Hematopoietic multipotent progenitor cell (in vitro differentiated cells): ENCODE data around the gene PARP8. TPM values are rescaled to one million over a fixed set of nuclear protein-coding genes. Genes with fewer than 3 reads are reported as not detected.
A peak's percentile ranks its signal among the peaks of the same experiment; 100 is the strongest.
"Not testable (repeated sequence)": the region's sequence is repeated elsewhere in the genome, so short reads cannot be mapped to it uniquely, and the experiment has no call there.

ENCODE experiments used
- DNase-seq, 3 donors: peaks; one replicate each; pipeline ENCODE4 v3.0.0-alpha.2; 2011 to 2015; ENCODE audit warnings: low read depth in 2 of 3, low spot score in 2 of 3
- total RNA-seq: library from RNA; depleted of rRNA; stranded (reverse); fragments of >200 nt; gene quantifications from one replicate; pipeline ENCODE4 v1.2.3, GENCODE V29; 2012

The PARP8 gene
- total RNA-seq, result 4.3 TPM

DNA sequence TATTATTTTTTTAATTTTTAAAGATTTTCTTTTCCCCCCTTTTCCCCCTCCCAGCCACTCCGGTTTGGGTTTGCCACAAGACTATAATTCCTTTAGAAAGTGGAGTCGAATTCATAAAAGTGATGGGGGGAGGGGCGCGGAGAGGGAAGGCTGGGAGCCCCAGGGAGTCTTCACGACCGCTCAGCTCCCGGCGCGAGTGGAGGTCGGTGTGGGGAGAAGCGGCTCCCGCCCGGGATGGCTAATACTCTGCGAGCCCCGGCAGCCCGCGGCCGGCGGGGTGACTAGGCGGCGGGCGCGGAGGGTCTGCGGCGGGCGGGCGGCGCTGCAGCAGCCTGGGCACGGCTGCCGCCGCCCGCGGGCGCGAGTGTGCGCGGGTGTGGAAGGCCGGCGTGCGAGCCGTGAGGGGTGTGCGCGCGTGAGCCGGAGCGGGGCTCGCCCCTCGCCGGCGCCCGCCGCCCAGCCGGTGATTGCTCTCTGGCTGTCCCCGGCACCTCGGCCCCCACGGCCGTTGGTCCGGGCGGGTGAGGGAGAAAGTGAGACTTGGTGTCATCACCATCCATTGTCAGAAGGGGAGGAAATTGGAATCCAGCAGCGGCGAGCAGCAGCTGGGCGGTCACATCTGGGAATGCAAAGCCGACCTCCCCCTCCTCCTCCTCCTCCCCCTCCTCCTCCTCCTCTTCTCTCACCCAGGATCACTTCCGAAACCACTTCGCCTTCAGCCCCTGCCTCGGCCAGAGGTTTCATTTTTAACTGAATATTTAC, at the start of gene PARP8:
Gene PARP8, plus strand, starts transcription at position 377 of the 762 bp plus-strand sequence. CDS start 459 bp downstream, outside the sequence.
- DNase-seq, result peak in 2 of 3 donors; percentile 22 to 35

- DNase-seq, result no peak
Measured at GRCh38 chr5:50623666-50624065, 42.8 kb upstream of the PARP8 start.

DNA sequence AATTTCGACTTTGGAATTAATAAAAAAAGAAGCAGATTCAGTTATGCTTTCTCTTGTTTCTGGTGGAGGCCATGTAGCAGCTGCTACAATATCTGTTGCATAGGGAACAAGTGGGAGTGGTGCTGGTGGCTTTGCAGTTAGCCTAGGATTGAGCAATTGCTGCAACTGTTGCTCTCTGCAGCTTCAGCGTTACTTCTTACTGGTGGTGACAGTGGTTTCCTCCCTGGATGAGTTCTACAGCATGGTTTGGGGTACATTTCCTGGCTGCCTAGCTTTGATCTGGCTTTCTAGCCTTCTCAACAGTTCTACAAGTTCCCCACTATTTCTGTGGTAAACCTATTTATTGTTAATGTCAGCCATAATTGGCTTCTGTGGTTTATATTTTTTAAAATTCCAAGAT, 31.6 kb upstream of the PARP8 start:
- peak in 2 of 3 donors; percentile 37 to 67 for DNase-seq

GRCh38 chr5:50637576-50637975, 28.9 kb upstream of the PARP8 start:
- DNase-seq, result not testable (repeated sequence)

- DNase-seq, result no peak
Measured at GRCh38 chr5:50646591-50646990, 19.8 kb upstream of the PARP8 start.

DNA sequence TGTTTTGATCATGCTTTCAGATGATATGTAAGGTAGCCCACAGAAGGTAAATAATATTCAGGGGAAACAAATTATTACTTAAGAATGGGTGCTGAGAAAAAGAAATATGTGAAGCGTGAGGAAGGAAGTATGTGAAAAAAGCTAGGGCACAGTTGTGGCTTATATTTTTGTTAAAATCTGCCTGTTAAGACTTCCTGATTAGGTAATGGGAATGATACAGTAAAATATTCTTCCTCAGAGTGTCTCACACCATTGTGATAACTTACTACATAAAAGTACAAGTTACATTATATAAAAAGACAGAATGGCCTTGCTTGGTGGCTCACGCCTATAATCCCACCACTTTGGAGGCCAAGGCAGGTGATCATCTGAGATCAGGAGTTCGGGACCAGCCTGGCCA, 18.7 kb upstream of the PARP8 start:
- DNase-seq, result peak in 1 of 3 donors; percentile 30

DNA sequence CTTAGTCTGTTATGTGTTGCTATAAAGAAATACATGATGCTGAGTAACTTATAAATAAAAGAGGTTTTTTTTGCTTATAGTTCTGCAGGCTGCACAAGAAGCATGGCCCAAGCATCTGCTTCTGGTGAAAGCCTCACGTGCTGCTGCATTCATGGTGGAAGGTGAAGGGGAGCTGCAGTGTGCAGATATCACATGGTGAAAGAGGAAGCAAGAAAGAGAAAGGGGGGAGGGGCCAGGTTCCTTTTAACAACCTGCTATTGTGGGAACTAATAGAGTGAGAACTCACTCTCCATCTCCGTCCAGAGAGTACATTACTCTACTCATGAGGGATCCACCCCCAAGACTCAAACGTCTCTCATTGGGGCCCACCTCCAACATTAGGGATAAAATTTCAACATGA, 12.5 kb upstream of the PARP8 start:
- peak in 2 of 3 donors; percentile 69 to 83 for DNase-seq

- no peak for DNase-seq
Measured at GRCh38 chr5:50655067-50655809, 11.2 kb upstream of the PARP8 start.

- no peak for DNase-seq
Measured at GRCh38 chr5:50655810-50656205, 10.6 kb upstream of the PARP8 start.

DNA sequence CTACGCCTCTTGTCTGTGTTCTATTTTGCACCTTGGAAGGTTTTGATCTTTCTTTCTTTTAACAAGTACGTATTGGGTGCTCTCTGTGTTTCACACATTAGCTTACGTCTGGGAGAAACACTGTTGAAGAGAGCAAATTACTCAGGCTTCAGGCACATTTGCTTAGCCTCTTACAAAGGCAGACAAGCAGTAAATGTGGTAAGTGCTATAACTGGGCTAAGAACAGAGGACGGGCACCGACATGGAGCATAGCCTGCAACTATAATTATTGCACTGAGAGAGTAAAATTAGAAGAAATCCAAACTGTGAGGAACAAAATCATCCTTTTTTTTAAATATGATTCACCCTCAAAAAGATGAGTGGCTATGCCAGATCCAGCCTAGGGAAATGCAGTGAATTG, 9.4 kb upstream of the PARP8 start:
- DNase-seq, result no peak

GRCh38 chr5:50658246-50658645, 8.2 kb upstream of the PARP8 start:
- peak in 1 of 3 donors; percentile 32 for DNase-seq

- DNase-seq, result no peak
Measured at GRCh38 chr5:50663636-50664035, 2.8 kb upstream of the PARP8 start.

DNA sequence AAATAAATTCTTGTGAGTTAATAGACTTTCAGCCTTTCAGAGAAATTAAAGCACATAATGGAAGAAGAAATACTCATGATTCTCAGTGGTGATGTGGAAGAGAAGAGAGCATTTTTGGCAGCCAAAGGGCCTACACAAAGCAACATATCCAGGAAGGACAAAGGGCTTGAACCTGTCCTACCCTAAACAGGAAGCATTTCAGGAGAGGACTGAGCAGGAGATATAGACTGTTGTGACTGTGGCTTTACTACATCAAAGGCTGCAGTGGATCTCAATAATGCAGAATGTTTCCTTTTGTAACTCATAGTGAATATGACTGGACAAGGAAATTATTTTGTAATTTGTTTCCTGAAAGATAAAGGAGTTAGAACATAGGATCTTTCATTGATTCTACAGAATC, 1.3 kb upstream of the PARP8 start:
- no peak for DNase-seq

DNA sequence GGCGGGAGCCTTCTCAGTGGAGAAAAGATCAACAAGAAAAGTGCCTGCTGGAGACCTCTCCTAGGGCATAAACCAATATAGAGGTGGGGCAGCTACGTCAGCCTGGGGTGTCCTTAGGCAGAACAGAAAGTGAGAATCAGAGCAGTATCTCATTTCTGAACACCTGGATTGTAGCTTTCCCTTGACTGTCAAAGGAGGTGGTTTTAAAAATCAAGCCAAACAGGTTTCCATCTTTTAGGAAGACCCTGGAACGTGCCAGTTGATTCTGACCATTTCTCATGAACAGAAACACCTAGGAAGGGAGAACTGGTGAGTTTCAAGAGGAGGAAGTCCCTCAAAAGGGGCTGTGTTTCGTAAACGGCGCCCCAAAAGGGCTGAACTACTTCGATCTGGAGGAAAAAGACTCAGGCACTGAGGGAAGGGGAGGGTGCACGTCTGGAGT, 655 bp upstream of the PARP8 start:
- DNase-seq, result peak in 1 of 3 donors; percentile 17

DNA sequence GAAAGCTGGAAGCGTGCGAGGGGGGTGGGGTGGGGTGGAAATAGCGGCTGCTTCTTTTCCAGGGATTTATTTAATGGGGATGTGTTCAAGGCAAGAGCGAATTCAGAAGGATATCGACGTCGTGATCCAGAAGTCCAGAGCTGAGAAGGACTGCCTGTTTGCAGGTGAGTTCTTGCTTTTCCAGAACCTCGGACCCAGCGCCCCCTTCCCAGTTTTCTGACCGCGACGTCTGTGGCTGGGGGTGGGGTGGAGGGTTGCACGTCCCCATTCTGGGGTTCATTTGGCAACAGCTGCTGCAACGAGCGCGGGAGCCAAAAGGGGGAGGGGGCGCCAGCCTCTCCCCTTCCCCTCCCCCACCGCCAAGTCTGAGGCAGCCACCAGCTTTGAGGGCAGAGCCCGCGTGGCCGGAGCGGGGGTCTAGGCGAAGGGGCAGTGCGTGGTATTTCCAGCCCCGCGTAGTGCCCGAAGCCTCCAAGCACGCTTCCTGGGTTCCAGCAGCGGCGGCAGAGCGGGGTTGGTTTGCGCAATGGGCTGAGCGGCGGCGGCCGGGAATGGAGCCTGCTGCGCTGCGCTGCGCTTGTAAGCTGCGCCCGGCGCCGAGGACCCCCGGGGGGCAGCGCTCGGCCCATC, 701 bp downstream of the PARP8 start:
- peak in 2 of 3 donors; percentile 45 to 52 for DNase-seq

DNA sequence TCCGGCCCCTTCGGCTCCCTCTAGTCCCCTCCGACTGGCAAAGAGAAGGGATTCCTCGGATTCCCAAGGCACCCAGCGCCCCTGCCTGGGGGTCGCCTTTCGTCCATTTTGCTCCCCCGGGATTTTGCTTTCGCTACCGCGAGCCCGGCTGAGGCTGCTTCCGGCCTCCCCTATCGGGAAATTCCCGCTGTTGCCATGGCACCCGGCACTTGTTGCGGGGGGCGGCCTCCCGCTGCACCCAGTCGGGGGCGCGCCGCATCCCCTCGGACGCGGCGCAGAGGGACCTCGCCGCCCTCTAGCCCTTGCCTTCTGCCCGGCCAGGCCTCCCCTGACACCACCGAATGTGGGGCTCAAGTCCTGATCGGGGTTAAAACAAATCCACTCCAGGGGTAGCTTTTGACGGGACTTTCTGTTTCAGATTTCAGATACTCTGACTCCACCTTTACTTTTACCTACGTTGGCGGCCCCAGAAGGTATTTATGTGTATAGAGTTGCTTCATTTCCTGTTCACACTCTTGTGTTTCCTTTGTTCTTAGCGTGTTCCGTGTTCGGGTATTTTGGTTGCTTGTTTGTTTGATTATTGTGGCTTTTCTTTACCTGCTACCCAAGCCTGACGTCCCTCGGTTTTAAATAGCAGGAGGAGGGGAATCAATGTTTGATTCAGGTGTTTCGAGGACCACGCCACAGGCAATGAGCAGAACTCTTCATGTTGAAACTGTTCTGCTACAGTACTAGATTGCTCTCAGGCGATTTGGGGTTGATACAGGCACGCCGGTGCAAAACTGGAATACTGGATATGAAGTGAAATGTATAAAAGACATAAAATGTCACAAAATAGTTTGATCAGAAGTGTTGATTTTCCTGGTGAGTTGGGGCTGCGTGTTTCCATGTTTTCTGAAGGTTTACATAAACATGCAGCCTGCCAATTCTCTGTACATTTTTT, 1.5 kb downstream of the PARP8 start:
- peak; percentile 83 to 85 (median 83) for DNase-seq

DNA sequence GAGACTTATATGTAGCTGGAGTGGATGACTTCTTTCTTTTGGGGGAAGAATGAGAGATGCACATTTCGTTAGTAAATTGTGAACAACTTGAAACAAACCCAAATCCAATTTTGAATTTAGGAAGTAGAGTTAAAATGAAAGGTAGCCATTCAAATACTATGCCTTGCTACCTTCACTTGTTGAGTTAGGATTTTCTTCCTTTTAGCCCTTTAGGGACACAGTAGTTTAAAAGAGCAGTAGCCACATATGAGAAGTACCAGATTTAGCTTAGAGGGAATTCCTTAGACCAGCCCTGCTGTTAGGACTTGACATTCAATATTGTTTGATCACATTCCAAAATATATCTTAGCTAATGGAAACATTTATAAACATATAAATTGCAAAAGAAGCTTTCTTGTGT, 2.2 kb downstream of the PARP8 start:
- not testable (repeated sequence) for DNase-seq

- DNase-seq, result no peak
Measured at GRCh38 chr5:50672663-50673062, 6.2 kb downstream of the PARP8 start.

GRCh38 chr5:50673444-50673843, 7.0 kb downstream of the PARP8 start:
- not testable (repeated sequence) for DNase-seq

- no peak for DNase-seq
Measured at GRCh38 chr5:50675385-50675784, 8.9 kb downstream of the PARP8 start.
